RCC 7860 (cell line): ENCODE results near the gene TKT.

Source experiments
- DNase-seq: peaks from one replicate; pipeline ENCODE4 v3.0.0-alpha.2; 2015; ENCODE audit warnings: low spot score
- FAIRE-seq: peaks from 2 replicates; lab custom pipeline; 2012; peaks lifted over from hg19 to GRCh38; lab: Jason Lieb, UNC

Gene TKT

DNA sequence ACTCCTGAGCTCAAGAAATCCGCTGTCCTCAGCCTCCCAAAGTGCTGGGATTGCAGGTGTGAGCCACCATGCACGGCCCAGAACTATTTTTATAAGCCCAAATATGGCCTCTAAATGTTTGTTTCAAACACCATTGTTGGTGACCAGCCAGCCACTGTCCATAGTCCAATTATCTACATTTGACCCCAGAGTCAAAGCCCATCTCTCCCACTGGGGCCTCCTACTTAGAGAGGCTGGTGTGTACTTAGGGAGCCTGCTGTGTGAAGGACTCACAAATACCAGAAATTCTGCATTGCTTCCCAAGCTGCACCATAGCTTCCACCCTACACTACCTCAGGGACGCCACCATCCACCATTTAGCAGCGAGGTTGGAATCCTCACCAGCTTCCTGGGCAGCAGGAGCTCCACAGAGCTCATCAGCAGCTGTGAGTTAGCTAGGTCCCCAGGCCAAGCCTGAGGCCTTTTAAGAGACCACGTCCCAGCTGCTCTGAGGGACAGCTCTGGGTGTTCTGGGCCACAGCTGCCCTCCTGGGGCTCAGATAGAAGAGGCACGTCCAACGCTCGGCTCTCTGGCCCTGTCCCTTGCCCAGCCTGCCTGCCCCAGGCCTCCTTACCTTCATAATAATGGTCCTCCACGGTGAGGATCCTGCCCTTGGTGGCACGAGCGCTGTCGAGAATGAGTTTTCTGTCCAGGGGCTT lies 29.5 kb downstream of the TKT start:
- DNase-seq (no peak), FAIRE-seq (no peak)

DNA sequence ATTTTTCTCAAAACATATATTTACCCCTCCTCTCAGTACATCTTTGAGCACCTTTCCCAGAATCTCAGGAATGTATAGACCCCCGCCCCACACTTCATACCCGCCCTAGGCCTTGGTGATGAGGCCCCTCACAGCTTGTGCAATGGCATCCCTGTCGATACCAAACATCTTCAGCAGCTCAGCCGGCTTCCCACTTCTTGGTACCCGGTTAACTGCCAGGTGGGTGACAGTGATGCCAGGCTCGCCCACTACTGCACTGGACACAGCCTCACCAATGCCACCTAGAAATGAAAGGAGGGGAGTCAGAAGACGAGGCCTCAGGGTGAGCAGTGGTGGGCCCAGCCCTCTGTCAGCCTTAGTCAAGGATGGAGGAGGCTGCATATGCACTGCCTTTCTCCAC lies 30.2 kb downstream of the TKT start:
- FAIRE-seq (no peak), DNase-seq (no peak)

DNA sequence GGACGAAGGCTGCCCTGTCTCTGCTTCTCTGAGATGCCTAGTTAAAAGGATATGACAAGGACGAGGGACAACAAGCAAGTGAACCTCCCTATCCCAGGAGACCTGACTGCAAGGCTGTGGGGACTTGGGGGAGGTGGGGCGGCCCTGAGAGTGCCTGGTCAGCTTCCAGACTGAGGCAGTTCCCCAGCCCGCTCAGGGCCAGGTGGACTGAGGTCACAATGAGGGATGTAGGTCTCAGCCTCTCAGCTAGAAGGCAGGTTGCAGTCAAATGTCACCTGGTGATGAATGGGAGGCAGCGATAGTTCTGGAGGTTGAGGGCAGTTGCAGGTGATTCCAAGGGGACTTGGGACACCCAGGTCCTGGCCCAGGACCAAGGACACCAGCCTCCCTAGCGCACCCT lies 30.6 kb downstream of the TKT start:
- no peak for DNase-seq
- FAIRE-seq: no peak

DNA sequence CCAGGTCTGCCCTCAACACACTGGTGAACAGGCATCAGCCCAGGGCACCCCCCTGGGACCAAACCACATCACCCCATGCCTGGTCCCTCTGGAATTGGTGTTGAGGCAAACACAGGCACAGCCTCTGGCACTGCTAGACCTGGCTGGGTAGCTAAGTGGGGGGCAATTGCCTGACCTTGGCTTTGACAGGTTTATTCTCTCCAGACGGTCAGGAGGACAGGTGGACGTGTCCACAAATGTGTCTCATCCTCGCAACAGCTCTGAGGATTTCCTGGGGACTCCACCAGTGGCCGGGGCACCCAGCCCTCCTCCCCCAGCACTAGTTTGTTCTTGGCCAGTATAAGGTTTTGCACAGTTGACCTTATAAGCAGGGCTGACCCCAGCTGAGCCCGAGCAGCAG lies 31.3 kb downstream of the TKT start:
- no peak for FAIRE-seq
- DNase-seq: no peak

DNA sequence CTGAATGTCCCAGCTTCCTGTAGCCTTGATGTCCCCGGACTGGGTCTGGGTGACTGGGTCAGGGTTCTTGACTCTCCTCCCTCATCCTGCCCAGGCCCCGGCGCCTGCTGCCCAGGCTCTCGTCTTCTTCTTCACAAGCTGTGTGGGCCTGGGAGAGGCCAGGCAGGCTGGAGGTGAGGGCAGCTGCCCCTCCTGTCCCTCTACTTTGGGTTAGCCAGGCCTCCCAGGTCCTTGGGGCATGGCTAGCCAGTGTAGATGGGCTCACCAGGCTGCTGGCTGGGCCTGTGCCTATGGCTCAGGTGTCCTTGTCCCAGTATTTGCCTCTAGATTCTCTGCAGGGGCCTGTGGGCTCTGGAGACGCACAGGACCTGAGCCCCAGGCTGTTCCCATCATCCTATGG lies 31.8 kb downstream of the TKT start:
- no peak for DNase-seq
- FAIRE-seq: no peak

DNA sequence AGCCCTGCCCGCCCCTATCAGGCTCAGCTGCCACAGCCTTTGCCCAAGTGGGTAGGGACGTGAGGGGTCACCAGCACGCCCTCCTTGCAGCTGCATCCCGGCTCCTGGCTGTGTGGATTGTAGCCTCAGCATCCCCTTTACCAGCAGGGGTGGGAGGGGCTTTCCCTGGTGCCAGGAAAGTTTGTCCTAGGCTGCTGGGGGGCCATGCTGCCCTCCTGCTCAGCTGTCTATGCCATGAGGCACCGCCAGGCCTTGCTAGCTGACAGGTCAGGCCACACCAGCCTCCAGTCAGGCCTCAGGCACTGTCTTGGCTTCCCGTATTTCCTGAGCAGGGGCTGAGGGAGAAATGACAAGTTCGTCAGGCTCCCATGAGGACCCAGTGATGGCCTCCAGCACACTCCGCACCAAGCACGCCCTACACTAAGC lies 32.3 kb downstream of the TKT start:
- no peak for FAIRE-seq
- DNase-seq: no peak

DNA sequence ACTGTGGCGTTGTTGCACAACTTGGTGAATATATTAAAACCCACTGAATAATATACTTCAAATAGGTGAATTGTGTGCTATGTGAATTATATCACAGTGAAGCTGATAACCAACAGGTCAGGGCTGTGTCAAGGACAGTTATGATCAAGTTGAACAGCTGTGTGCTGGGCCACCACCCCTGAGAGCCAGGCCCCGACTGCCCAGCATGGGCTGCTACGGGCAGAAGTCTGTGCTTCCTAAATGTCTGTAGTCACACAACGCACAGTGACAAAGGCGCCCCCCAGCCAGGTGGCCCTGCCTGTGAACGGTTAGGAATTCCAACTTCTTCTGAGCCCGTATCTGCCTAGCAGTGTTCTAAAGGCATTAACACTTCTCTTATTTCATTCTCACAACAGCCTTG lies 32.8 kb downstream of the TKT start:
- FAIRE-seq (no peak), DNase-seq (no peak)

DNA sequence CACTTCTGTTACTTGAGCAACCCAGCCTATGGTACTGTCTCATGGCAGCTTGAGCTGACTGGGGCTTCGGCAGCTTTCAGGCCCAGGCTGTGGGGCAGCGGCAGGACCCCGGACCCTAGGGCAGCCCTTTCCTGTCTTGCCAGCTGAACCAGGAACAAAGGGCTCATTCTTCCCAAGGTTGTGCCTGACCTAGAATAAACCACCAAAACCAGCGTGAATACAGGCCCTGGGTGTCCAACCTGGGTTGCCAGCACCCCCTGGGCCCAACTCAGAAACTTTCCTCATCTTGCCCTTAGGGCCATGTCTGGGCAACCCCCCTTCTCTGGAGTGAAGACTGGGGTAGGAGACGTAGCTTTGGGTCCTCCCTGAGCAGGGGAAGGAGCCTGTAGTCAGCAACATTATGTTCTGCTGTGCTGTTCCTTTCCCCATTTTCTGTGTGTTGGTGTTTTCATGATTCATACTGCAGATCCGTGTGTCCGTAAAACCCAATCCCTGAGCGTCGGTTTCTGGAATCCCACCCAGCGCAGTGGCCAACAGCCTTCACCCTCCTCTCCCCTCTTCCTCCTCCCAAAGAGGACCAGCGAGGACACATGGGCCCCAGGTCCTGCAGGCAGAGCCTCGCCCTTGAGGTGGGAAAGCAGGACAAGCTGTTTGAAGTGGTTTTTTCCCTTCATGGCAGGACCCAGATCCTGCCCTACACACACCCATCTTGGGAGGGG lies 33.5 kb downstream of the TKT start:
- DNase-seq: no peak
- FAIRE-seq: no peak

DNA sequence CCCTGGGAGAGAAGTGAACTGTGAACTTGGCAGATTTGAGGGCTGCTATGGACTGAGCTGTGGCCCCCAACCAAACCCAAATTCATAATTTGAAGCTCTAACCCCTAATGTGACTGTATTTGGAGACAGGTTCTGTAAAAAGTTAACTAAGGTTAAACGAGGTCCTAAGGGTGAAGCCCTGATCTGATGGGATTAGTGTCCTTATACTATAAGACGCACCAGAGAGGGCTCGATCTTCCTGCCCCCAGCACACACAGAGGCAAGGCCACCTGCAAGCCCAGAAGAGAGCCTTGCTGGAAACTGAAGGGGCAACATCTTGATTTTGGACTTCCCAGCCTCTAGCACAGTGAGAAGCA lies 34.0 kb downstream of the TKT start:
- DNase-seq (no peak), FAIRE-seq (no peak)

DNA sequence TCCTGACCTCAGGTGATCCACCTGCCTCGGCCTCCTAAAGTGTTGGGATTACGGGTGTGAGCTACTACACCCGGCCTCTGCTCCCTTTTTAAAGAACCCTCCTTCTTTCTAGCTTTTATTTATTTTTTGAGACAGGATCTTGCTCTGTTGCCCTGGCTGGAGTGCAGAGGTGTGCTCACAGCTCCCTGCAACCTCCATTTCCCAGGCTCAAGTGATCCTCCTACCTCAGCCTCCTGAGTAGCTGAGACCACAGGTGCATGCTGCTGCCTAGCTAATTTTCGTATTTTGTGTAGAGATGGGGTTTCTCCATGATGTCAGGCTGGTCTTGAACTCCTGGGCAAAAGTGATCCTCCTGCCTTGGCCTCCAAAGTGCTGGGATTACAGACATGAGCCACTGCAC lies 34.5 kb downstream of the TKT start:
- FAIRE-seq: no peak
- no peak for DNase-seq

DNA sequence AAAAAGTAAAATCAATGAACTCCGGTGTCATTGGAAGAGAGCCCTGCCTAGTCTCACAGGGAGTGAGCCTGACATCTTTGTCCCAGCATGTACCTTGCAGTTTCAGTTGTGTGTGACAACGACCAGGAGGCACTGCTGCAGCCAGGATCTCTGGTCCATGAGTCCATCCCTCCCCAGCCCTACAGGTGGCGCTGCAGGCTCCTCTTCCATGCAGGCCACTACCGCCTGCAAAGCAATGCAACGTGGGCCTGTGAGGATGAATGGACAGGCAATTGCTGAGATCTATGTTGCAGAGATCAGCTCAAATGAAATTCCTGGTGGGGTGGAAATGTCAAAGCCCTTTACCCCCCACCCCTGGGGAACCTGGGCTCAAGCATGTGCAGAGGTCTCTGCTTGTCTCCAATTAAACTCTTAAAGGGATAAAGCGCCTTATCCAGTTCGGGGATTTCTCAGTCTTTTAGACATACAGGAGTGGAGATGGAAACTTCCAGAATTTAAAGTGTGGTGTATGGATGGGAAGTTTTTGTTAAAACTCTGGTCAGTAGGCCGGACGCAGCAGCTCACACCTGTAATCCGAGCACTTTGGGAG lies 35.8 kb downstream of the TKT start:
- FAIRE-seq: peak; percentile 66

DNA sequence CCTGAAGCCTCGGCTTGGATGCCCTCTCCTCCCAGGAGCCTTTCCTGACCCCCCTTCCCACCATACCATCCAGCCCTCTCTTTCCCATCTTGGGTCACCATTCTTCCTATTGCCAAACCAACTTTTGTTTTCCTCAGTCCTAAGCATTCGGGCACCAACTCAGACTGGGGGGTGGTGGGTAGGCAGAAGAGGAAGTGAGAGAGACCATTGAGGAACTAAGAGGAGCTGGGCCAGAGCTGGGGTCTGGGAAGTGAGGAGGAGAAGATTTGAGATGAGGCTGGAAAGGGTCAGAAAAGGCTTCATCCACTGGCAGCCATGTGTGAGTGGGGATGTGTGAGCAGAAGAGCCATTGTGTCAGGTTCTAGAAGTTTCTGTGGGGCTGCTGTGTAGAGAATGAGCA lies 37.7 kb downstream of the TKT start:
- FAIRE-seq (no peak), DNase-seq (no peak)

More for the DNA sequence above, 35.8 kb downstream of the TKT start:
- peak; percentile 70 for DNase-seq

DNA sequence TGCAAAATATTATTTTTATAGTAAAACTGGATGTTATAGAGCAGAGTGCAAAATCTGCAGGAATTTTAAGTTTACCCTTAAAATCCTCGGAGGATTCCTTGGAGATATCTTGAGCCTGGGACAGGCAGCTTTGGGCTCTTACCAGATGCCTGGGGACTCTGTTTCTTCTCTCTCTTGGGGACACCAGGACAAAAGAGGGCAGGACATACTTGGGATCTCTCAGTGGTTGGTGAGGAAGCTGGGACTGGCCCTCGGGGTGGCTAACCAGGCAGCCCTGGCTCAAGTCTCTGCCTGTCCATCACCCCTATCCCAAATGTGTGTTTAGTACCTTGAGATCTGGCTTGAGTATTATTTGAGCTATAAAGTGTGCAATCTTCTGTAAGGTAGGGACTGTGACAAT lies 38.6 kb downstream of the TKT start:
- FAIRE-seq (no peak), DNase-seq (no peak)

DNA sequence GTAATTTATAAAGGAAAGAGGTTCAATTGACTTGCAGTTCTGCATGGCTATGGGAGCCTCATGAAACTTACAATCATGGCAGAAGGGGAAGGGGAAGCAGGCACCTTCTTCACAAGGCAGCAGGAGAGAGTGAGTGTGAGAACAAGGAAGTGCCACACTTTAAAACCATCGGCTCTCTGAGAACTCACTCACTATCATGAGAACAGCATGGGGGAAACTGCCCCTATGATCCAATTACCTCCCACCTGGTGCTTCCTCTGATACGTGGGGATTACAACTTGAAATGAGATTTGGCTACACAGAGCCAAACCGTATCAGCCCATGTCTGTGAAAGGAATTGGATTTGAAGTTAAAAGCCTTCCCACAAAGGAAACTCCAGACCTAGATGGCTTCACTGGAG lies 39.1 kb downstream of the TKT start:
- DNase-seq (no peak), FAIRE-seq (no peak)

DNA sequence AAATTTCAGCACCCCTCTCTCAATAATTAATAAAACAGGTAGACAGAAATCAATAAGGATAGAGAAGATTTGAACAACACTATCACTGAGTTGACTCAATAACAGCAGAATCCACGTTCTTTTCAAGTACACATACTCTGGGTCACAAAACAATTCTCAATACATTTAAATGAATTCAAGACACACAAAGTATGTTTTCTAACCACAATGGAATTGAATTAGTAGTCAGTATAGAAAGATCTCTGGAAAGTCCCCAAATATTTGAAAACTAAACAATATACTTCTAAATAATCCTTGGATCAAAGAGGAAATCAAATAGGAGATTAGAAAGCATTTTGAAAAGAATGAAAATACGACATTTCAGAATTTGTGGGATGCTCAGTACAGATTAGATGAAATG lies 40.0 kb downstream of the TKT start:
- DNase-seq: no peak

DNA sequence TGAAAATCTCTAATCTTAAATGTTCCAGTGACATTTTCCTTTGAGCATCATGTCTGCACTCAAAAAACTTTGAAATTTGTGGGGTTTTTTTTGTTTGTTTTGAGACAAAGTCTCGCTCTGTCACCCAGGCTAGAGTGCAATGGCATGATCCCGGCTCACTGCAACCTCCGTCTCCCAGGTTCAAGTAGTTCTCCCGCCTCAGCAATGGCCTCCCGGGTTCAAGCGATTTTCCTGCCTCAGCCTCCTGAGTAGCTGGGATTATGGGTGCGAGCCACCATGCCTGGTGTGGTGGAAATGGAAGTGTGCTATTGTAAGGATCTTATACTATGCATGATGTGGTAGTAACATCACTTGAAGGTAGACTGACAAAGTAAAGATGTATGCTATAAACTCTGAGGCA lies 42.5 kb downstream of the TKT start:
- FAIRE-seq: no peak
- no peak for DNase-seq

More for the DNA sequence above, 40.0 kb downstream of the TKT start:
- no peak for FAIRE-seq

DNA sequence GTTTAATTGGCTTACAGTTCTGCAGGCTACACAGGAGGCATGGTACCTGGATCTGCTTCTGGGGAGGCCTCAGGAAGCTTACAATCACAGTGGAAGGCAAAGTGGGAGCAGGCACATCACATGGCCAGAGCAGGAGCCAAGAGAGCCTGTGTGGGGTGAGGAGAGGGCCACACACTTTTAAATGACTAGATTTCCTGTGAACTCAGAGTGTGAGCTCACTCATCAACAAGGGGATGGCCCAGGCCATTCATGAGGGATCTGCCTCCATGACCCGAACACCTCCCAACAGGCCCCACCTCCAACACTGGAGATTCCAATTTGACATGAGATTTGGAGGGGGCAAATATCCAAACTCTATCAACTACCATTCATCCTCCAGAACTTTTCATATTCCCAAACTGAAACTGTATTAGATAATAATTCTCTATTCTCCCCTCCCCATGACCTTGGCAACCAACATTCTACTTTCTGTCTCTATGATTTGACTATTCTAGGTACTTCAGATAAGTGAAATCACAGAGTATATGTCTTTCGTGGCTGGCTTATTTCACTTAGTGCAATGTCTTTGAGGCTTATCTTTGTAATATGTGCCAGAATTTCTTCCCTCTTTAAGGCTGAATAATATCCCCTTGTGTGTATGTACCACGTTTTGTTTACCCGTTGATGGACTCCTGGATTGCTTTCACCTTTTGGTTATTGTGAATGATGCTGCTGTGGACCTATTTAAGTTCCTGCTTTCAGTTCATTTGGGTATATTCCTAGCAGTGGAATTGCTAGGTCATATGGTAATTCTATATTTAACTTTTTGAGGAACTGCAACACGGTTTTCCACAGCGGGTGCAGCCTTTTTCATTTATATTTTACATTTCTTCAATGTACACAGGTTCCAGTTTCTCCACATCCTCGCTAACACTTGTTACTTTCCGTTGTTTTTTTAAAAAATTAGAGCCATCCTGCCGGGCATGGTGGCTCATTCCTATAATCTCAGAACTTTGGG lies 43.8 kb downstream of the TKT start:
- FAIRE-seq: no peak
- no peak for DNase-seq

DNA sequence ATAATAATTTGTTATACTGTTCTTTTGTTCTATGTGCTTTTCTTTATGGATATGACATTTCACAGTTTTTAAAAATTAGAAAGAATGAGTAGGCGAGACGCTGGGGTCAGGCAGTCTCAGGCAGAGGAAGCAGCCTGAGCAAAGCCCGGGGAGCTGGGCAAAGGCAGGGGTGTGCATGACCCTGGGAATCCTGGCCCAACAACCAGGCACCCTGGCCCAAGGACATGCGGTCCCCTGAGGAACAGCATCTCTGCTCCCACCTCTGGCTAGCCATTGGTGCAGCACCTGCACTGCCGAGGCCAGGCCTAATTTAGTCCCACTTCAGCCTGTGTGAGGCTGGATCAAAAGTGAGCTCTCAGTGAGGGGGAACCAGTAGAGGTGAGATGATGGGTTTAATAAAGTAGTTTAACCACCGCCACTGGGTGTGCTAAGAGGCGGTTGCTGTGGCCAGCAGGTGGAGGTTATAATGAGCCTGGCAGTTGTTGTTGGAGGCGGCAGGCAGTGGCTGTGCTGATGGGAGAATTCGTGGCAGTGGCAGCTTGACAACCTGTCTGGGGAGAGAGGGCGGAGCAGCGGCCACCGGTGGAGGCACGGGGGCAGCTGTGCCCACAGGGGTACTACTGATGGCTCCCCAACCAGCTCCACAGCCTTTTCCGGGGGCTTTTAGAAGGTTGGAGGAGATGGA lies 53.3 kb downstream of the TKT start:
- DNase-seq: no peak
- no peak for FAIRE-seq

DNA sequence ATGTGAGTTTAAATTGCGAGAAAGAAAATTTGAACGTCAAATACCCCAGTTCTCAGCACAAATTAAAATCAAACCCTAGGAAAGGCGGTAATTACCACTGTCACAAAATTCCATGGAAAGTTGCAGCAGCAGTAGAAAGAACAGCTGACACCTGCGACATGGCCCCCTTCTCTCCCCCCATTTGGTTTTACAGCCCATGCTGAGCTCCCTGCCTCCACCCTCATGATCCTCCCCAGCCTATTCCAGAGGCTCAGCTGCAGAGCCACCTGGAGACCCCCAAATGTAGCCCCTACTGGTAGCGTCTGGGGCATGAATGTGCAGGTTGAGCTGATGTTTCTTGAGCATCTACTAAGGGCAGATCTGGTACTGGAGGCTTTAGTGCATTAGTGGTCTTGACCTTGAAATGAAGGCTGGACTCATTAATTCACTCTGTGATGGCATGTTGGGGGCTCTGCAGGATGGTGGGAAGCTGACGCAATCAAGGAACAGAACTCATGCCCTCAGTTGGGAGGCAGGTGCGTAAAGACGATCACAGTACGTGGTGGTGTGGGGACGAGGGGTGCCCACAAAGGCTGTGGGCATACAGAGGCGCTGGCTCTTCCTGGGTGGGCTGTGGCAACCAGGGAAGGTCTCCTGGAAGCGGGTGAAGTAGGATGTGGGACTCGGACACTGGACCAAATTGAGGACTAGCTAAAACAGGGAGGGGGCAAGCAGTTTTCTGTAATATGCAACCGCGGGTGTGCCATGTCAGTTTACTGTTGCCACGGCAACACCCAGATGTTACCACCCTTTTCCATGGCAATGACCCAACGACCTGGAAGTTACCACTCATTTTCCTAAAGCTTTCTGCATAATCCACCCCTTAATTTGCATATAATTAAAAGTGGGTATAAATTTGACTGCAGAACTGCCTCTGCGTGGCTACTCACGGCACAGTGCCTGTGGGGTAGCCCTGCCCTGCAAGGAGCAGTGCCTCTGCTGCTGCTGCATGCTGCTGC lies 55.0 kb downstream of the TKT start:
- FAIRE-seq: no peak
- DNase-seq: no peak
